HG03196 (cell line): ENCODE data around the gene FNDC10.

Experiments used
- ATAC-seq: cut with Tn5 transposase; IDR thresholded peaks from one replicate; pipeline ENCODE4 v1.9.1; 2021; ENCODE audit not compliant: unreplicated experiment

FNDC10 gene

GRCh38 chr1:1627829-1628753 is 28.2 kb upstream of the FNDC10 start:
- no peak for ATAC-seq

- ATAC-seq, result no peak
Observed at GRCh38 chr1:1627261-1627828, 27.4 kb upstream of the FNDC10 start.

- ATAC-seq, result no peak
Observed at GRCh38 chr1:1626207-1627141, 26.5 kb upstream of the FNDC10 start.

- no peak for ATAC-seq
Observed at GRCh38 chr1:1625824-1626206, 25.9 kb upstream of the FNDC10 start.

- no peak for ATAC-seq
Observed at GRCh38 chr1:1625404-1625775, 25.5 kb upstream of the FNDC10 start.

GRCh38 chr1:1624443-1625403 is 24.8 kb upstream of the FNDC10 start:
- no peak for ATAC-seq

GRCh38 chr1:1623631-1624442 is 23.9 kb upstream of the FNDC10 start:
- no peak for ATAC-seq

GRCh38 chr1:1623181-1623630 is 23.3 kb upstream of the FNDC10 start:
- no peak for ATAC-seq

GRCh38 chr1:1622788-1623094 is 22.8 kb upstream of the FNDC10 start:
- no peak for ATAC-seq

- ATAC-seq, result no peak
Observed at GRCh38 chr1:1622010-1622787, 22.3 kb upstream of the FNDC10 start.

- ATAC-seq, result no peak
Observed at GRCh38 chr1:1621173-1622009, 21.5 kb upstream of the FNDC10 start.

GRCh38 chr1:1620433-1621139 is 20.7 kb upstream of the FNDC10 start:
- ATAC-seq, result no peak

- ATAC-seq, result no peak
Observed at GRCh38 chr1:1619917-1620361, 20.0 kb upstream of the FNDC10 start.

GRCh38 chr1:1618396-1619068 is 18.6 kb upstream of the FNDC10 start:
- no peak for ATAC-seq

- no peak for ATAC-seq
Observed at GRCh38 chr1:1617925-1618324, 18.0 kb upstream of the FNDC10 start.

- ATAC-seq, result no peak
Observed at GRCh38 chr1:1617516-1617915, 17.6 kb upstream of the FNDC10 start.

GRCh38 chr1:1616838-1617237 is 16.9 kb upstream of the FNDC10 start:
- ATAC-seq, result no peak
